Stomach (tissue), 4 donors: Measurements from ENCODE around the gene CCNG2.

Source experiments
- EP300 ChIP-seq: sonication (generic); formaldehyde crosslinking; IDR thresholded peaks from one replicate; pipeline ENCODE4 v1.6.1; 2017; ENCODE audit warnings: antibody characterized with exemption
- POLR2A ChIP-seq, 4 donors: fragments of 450-650 bp; IDR thresholded peaks; one replicate each; pipeline ENCODE4 v1.6.1; 2016; ENCODE audit warnings: antibody characterized with exemption in 4 of 4, control low read depth in 2 of 4, mild to moderate bottlenecking in 1 of 4, moderate library complexity in 1 of 4
- POLR2AphosphoS5 ChIP-seq, 3 donors: sonication (generic); formaldehyde crosslinking; IDR thresholded peaks; one replicate each; pipeline ENCODE4 v1.6.1; 2016; ENCODE audit warnings: antibody characterized with exemption in 3 of 3
- TF ChIP-seq, protein P1 (sequence below), 7 experiments: fragments of 450-650 bp in 4 of 7; fragments of 200-600 bp in 3 of 7; sonication (generic) in 3 of 7; IDR thresholded peaks; one replicate each; pipeline ENCODE4 v1.5.1; 2016 to 2019; ENCODE audit warnings: antibody characterized with exemption in 7 of 7, control low read depth in 2 of 7, mild to moderate bottlenecking in 1 of 7

DNA sequence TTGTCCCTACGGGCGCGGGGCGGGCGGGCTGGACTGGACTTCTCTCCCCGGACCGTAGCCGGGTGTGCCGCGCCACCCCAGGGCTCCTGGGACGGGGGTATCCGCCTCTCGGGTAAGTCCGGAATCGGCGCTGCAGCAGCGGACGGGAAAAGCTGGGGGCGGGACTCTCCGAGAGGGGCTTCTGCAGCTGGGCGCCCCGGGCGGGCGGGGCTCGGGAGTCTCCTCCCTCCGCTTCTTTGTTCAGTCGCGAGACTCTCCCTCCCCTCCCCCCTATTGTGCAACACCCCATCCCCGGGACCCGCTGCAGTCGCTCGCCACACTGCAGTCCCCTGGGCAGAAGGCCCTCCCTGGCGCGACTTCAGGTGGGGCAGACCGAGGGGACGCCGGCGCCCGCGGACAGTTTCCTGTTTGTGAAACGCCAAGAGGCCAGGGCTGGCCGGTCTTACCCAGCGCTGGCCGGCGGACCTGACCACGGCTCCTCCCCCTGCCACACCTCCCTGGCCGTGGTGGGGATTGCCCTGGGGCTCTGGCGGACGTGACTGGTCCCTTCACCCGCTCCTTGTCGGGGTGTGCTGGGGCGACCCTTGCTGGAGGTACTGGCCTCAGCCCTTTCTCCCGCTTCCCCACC, 966 bp downstream of the CCNG2 start:
- TF ChIP-seq, protein P1, sequence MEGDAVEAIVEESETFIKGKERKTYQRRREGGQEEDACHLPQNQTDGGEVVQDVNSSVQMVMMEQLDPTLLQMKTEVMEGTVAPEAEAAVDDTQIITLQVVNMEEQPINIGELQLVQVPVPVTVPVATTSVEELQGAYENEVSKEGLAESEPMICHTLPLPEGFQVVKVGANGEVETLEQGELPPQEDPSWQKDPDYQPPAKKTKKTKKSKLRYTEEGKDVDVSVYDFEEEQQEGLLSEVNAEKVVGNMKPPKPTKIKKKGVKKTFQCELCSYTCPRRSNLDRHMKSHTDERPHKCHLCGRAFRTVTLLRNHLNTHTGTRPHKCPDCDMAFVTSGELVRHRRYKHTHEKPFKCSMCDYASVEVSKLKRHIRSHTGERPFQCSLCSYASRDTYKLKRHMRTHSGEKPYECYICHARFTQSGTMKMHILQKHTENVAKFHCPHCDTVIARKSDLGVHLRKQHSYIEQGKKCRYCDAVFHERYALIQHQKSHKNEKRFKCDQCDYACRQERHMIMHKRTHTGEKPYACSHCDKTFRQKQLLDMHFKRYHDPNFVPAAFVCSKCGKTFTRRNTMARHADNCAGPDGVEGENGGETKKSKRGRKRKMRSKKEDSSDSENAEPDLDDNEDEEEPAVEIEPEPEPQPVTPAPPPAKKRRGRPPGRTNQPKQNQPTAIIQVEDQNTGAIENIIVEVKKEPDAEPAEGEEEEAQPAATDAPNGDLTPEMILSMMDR (IDR thresholded peaks at IDR 0.05): peak in 1 of 7 experiments; percentile 10
- TF ChIP-seq POLR2AphosphoS5 (IDR thresholded peaks at IDR 0.05) (peak in 2 of 3 donors; percentile 32 to 64), EP300 (no peak), POLR2A (IDR thresholded peaks at IDR 0.05) (no peak)
